Gastroesophageal sphincter (tissue), 4 donors: Measurements from ENCODE around the gene CTSE. TPM values are rescaled to one million over a fixed set of nuclear protein-coding genes. Genes with fewer than 3 reads are reported as not detected.

Source experiments
- ATAC-seq: fragments of 150-250 bp; one replicate; pipeline ENCODE4 v1.9.1; 2016; ENCODE audit warnings: mild to moderate bottlenecking, moderate library complexity
- H3K27ac ChIP-seq, 4 donors: fragments of 200-600 bp; sonication (generic) in 3 of 4; 1 replicate in 3 of 4; 2 replicates in 1 of 4; pipeline ENCODE4 v1.5.1; 2016 to 2019
- H3K27me3 ChIP-seq: fragments of 200-600 bp; sonication (generic); one replicate; pipeline ENCODE4 v1.5.1; 2019
- H3K36me3 ChIP-seq, 2 donors: fragments of 200-600 bp; sonication (generic); one replicate each; pipeline ENCODE4 v1.5.1; 2019; ENCODE audit warnings: control low read depth in 1 of 2
- H3K4me1 ChIP-seq, 3 donors: fragments of 200-600 bp; sonication (generic); 1 replicate in 2 of 3; 2 replicates in 1 of 3; pipeline ENCODE4 v1.5.1; 2016 to 2019; ENCODE audit warnings: control low read depth in 2 of 3
- H3K4me3 ChIP-seq, 2 donors: fragments of 200-600 bp; sonication (generic); one replicate each; pipeline ENCODE4 v1.5.1; 2019; ENCODE audit warnings: mild to moderate bottlenecking in 1 of 2, moderate library complexity in 1 of 2
- H3K9me3 ChIP-seq, 3 donors: fragments of 200-600 bp; sonication (generic); one replicate each; pipeline ENCODE4 v1.5.1; 2017 to 2019; ENCODE audit warnings: control low read depth in 2 of 3
- CTCF ChIP-seq, 4 experiments: fragments of 200-600 bp in 2 of 4; fragments of 450-650 bp in 2 of 4; sonication (generic) in 1 of 4; IDR thresholded peaks; one replicate each; pipeline ENCODE4 v1.5.1; 2017 to 2019; ENCODE audit warnings: antibody characterized with exemption in 4 of 4, mild to moderate bottlenecking in 2 of 4, moderate library complexity in 2 of 4
- EP300 ChIP-seq: sonication (generic); formaldehyde crosslinking; IDR thresholded peaks from one replicate; pipeline ENCODE4 v1.6.1; 2017; ENCODE audit warnings: antibody characterized with exemption, mild to moderate bottlenecking
- POLR2A ChIP-seq, 2 donors: fragments of 450-650 bp; IDR thresholded peaks; one replicate each; pipeline ENCODE4 v1.6.1; 2017; ENCODE audit warnings: antibody characterized with exemption in 2 of 2, mild to moderate bottlenecking in 2 of 2, moderate library complexity in 1 of 2
- POLR2AphosphoS5 ChIP-seq: sonication (generic); formaldehyde crosslinking; IDR thresholded peaks from one replicate; pipeline ENCODE4 v1.6.1; 2017; ENCODE audit warnings: antibody characterized with exemption
- WGBS, 2 donors: methylation state at CpG; one replicate each; pipeline ENCODE4 v1.1.5; 2018; ENCODE audit warnings: low coverage in 1 of 2; 5-methylcytosine and 5-hydroxymethylcytosine counted together
- total RNA-seq, 4 donors: library from RNA; depleted of rRNA; stranded (reverse); fragments of >200 nt; gene quantifications; one replicate each; pipeline ENCODE4 v1.1.0, GENCODE V29; 2016

The CTSE gene
- total RNA-seq, 4 donors from 2014 or later, result not detected

DNA sequence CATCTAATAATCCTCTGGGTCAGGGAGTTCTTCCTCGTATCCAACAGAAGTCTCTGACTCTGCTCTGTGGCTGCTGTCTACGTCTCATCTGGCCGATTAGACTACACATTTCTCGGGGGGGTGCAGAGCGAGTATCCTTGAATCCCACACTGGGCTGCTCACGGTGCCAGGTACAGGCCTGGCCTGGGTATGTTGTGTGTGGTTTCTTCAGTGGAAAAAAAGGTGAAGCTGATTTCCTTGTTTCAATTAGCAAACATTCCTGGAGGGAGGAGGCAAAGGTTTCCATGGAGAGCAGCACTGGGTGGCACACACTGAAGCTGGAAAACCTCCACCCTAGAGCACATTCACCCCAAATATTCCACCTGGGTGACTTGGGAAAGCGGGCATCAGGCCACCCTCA is 18.5 kb downstream of the CTSE start:
- WGBS, 2 donors, result 80 to 97% methylated on average over 1 to 5 of the region's 7 CpGs
- TF ChIP-seq POLR2A (IDR thresholded peaks at IDR 0.05) (no peak), EP300 (no peak), POLR2AphosphoS5 (no peak), CTCF (IDR thresholded peaks at IDR 0.05) (no peak)
- Histone ChIP-seq H3K27me3 (no peaks in the 10 kb centered on the region), H3K4me3 (no peak overlapping the region), H3K9me3 (no peaks in the 10 kb centered on the region), H3K27ac (no peak overlapping the region), H3K36me3 (no peaks in the 10 kb centered on the region), H3K4me1 (peaks cover 0 to 31% (median 22%) of the 10 kb centered on the region in 3 donors)
- ATAC-seq, result no peak

GRCh38 chr1:206004826-206005225 is 18.9 kb downstream of the CTSE start:
- H3K27me3 ChIP-seq, result no peaks in the 10 kb centered on the region
- 86 to 89% methylated on average over 8 to 11 of the region's 12 CpGs for WGBS, 2 donors
- ATAC-seq, result no peak
- no peak for TF ChIP-seq POLR2A (IDR thresholded peaks at IDR 0.05)
- H3K36me3 ChIP-seq, result no peaks in the 10 kb centered on the region
- H3K4me1 ChIP-seq, result peaks cover 0 to 31% (median 22%) of the 10 kb centered on the region in 3 donors
- H3K9me3 ChIP-seq, result no peaks in the 10 kb centered on the region
- no peak overlapping the region for H3K4me3 ChIP-seq
- H3K27ac ChIP-seq, result no peak overlapping the region

GRCh38 chr1:206003854-206004800 is 19.6 kb downstream of the CTSE start:
- TF ChIP-seq POLR2A (IDR thresholded peaks at IDR 0.05), result no peak
- TF ChIP-seq CTCF (IDR thresholded peaks at IDR 0.05), result no peak
- TF ChIP-seq POLR2AphosphoS5, result no peak
- TF ChIP-seq EP300, result no peak
- H3K27ac ChIP-seq, result peak overlapping the region in 2 of 4 donors; percentile 73 to 75
- no peaks in the 10 kb centered on the region for H3K9me3 ChIP-seq
- H3K27me3 ChIP-seq, result no peaks in the 10 kb centered on the region
- no peak for ATAC-seq
- no peak overlapping the region for H3K4me3 ChIP-seq
- WGBS, 2 donors, result 88 to 92% methylated on average over 7 of the region's 7 CpGs
- H3K36me3 ChIP-seq, result no peaks in the 10 kb centered on the region
- H3K4me1 ChIP-seq, result peaks cover 0 to 31% (median 22%) of the 10 kb centered on the region in 3 donors

DNA sequence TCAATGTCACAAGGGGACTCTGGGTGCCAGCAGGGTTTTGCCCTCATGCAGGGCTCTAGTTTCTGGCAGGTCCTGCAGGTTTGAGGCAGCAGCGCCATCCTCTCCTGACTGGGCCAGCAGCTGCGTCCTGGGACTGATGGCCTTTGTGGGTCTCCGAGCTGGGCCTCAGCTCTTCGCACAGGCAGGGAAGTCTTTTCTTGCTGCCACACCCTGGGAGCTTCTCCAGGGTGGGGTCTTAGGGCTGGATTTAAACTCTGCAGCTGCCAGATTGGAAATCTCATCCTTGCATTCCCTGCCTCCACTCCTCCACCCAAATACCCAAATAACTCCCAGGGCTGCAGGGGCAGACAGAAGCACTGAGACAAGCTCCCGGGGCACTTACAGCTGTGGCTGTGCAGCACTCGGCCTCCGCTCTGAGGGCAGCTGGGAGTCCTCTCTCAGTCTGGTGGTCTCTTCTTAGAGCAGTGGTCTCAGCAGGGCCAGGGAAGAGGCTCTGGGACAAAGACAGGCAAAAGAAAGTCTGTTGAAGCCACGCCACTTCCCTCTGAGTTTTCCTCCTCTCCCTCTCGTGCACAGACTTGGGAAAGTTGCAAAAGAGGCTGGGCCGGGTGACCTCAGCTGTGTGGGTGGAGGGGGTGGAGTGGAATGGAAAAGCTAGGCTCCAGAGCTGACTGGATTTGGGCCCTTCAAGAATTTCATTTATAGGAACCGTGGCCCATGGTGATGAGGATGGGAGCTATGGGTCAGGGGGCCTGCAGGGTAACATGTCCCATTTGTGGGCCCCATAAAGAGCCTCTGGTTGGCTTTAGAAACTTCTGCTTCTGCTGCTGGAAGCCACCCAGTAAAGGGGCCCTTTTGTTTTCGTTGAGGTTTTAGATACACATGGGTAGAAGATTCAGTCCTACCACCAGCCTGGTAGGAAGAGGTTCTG is 20.6 kb downstream of the CTSE start, which contains the start of gene RAB7B:
Gene RAB7B (minus strand): TSS at position 525 of the 931 bp plus-strand sequence. CDS start 9,260 bp downstream, outside the sequence.
- WGBS, 2 donors, result 8 to 40% methylated on average over 2 to 4 of the region's 12 CpGs
- no peaks in the 10 kb centered on the region for H3K36me3 ChIP-seq
- H3K9me3 ChIP-seq, result no peaks in the 10 kb centered on the region
- ATAC-seq, result peak; percentile 79
- H3K4me1 ChIP-seq, result peaks cover 0 to 31% (median 22%) of the 10 kb centered on the region in 3 donors
- H3K27ac ChIP-seq, result peak within 1 kb of the TSS in 3 of 4 donors; percentile 66 to 75 (median 73)
- TF ChIP-seq POLR2AphosphoS5 (no peak), POLR2A (IDR thresholded peaks at IDR 0.05) (no peak), CTCF (IDR thresholded peaks at IDR 0.05) (no peak), EP300 (no peak)
- H3K4me3 ChIP-seq, result peak within 1 kb of the TSS in 1 of 2 donors; percentile 39
- H3K27me3 ChIP-seq, result no peaks in the 10 kb centered on the region

- Histone ChIP-seq H3K4me1 (peaks cover 0 to 31% (median 22%) of the 10 kb centered on the region in 3 donors), H3K4me3 (no peak overlapping the region), H3K9me3 (no peaks in the 10 kb centered on the region), H3K27ac (peak overlapping the region in 3 of 4 donors; percentile 23 to 75 (median 66)), H3K36me3 (no peaks in the 10 kb centered on the region), H3K27me3 (no peaks in the 10 kb centered on the region)
- no peak for ATAC-seq
- WGBS, 2 donors, result 88% methylated on average over 2 of the region's 3 CpGs; no CpG with 5 or more reads in 1 of the 2 donors
- TF ChIP-seq POLR2A (IDR thresholded peaks at IDR 0.05), result no peak
- no peak for TF ChIP-seq EP300
- TF ChIP-seq POLR2AphosphoS5, result no peak
- TF ChIP-seq CTCF (IDR thresholded peaks at IDR 0.05), result no peak
Measured at GRCh38 chr1:206002160-206002559, 21.5 kb downstream of the CTSE start.
